Stimulated activated CD8-positive, alpha-beta memory T cell treated with anti-CD3 and anti-CD28 coated beads, Interleukin-12 subunit alpha, Interleukin-12 subunit beta, amount 100 ng/mL, for 4 hours (primary cell): ENCODE results near the gene IL31.
"Not testable (repeated sequence)": the region's sequence is repeated elsewhere in the genome, so short reads cannot be mapped to it uniquely, and the experiment has no call there.

ENCODE experiments used
- DNase-seq: peaks from one replicate; pipeline ENCODE4 v3.0.0-alpha.2; 2020; ENCODE audit warnings: low read depth

IL31 gene

GRCh38 chr12:122174155-122174845, at the start of gene IL31:
Gene IL31, minus strand, starts transcription at chr12:122174221. Its CDS starts 49 bp downstream, at chr12:122174172.
- DNase-seq, result no peak

GRCh38 chr12:122216445-122216844, 42.4 kb upstream of the IL31 start:
- no peak for DNase-seq

- DNase-seq, result no peak
Observed at GRCh38 chr12:122215771-122216170, 41.8 kb upstream of the IL31 start.

GRCh38 chr12:122208073-122208820, 34.2 kb upstream of the IL31 start:
- DNase-seq, result no peak

GRCh38 chr12:122207391-122207790, 33.4 kb upstream of the IL31 start:
- DNase-seq, result no peak

GRCh38 chr12:122206976-122207375, 33.0 kb upstream of the IL31 start:
- DNase-seq, result no peak

DNA sequence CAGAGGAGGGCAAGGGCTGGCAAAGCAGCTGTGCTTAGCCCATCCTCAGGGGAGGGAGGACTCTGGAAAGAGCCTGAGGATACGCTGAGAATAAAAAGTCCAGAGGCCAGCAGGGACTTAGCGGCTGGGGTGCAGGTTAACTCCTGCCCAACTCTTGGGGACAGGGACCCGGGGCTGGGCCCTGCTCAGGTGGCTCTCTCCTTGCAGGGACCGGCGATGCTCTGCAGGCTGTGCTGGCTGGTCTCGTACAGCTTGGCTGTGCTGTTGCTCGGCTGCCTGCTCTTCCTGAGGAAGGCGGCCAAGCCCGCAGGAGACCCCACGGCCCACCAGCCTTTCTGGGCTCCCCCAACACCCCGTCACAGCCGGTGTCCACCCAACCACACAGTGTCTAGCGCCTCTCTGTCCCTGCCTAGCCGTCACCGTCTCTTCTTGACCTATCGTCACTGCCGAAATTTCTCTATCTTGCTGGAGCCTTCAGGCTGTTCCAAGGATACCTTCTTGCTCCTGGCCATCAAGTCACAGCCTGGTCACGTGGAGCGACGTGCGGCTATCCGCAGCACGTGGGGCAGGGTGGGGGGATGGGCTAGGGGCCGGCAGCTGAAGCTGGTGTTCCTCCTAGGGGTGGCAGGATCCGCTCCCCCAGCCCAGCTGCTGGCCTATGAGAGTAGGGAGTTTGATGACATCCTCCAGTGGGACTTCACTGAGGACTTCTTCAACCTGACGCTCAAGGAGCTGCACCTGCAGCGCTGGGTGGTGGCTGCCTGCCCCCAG, 32.3 kb upstream of the IL31 start:
- no peak for DNase-seq

GRCh38 chr12:122205053-122205925, 31.3 kb upstream of the IL31 start:
- DNase-seq, result no peak

DNA sequence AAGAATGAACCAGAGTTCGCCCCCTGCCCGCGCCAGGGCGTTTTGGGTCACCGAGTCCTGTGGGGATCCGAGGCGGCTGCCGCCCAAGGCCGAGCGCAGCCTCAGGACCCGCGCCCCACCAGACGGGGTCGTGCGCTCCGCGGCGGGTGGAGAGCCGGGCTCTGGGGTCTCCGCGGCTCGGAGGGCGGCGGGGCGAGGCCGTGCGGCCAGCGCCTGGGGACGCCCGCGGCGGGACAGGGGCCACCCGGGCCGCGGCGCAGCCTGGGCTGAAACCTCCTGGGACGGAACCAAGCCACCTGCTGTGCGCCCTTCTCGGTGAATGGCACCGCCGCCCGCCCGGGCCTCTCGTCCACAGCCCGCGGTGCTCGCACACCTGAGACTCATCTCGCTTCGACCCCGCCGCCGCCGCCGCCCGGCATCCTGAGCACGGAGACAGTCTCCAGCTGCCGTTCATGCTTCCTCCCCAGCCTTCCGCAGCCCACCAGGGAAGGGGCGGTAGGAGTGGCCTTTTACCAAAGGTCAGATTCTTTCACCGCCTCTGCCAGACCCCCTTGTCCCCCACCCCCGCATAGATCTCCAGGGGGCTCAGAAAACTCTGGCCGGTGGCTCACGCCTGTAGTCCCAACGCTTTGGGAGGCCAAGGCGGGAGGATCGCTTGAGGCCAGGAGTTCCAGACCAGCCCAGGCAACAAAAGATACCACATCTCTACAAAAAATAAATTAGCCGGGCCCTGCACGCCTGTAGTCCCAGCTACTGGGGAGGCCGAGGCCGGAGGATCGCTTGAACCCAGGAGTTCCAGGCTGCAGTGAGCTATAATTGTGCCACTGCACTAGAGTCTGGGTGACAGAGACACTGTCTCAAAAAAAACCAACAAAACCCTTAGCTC, 30.4 kb upstream of the IL31 start:
- DNase-seq, result no peak

GRCh38 chr12:122203301-122204166, 29.5 kb upstream of the IL31 start, which contains the start of gene B3GNT4:
Gene B3GNT4, plus strand, starts transcription at chr12:122203709. Its CDS starts 910 bp downstream, at chr12:122204619.
- DNase-seq, result peak; percentile 59

- not testable (repeated sequence) for DNase-seq
Observed at GRCh38 chr12:122202811-122203210, 28.8 kb upstream of the IL31 start.

- no peak for DNase-seq
Observed at GRCh38 chr12:122202017-122202416, 28.0 kb upstream of the IL31 start.

- no peak for DNase-seq
Observed at GRCh38 chr12:122201381-122201780, 27.4 kb upstream of the IL31 start.

DNA sequence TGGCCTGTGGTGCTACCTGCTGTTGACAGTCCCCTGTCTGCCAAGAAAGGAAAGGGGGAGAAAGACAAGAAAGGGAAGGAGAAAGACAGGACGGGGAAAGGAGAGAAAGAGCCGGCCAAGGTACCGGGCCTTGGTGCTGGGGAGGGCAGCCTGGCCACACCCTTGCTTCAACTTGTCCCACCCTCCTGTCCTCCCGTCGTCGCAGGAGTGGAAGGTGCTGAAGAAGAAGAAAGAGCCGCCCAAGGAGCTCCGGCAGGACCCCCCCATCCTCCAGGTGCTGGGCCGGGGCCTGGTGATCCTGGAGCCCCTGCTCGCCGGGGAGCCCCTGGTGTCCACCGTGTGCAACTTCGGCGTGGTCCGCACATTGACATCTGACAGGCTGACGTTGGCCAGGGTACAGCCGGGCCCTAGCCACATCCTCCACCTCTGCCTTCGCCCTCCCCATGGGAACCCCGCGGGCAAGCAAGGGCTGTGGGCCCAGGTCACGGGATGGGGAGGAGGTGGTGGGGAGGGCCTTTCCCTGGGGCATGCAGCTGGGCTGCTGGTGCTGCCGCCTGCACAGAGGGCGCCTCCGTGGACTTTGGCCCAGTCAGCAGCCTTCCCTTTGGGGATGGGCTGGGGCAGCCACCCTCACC, 26.6 kb upstream of the IL31 start:
- no peak for DNase-seq

DNA sequence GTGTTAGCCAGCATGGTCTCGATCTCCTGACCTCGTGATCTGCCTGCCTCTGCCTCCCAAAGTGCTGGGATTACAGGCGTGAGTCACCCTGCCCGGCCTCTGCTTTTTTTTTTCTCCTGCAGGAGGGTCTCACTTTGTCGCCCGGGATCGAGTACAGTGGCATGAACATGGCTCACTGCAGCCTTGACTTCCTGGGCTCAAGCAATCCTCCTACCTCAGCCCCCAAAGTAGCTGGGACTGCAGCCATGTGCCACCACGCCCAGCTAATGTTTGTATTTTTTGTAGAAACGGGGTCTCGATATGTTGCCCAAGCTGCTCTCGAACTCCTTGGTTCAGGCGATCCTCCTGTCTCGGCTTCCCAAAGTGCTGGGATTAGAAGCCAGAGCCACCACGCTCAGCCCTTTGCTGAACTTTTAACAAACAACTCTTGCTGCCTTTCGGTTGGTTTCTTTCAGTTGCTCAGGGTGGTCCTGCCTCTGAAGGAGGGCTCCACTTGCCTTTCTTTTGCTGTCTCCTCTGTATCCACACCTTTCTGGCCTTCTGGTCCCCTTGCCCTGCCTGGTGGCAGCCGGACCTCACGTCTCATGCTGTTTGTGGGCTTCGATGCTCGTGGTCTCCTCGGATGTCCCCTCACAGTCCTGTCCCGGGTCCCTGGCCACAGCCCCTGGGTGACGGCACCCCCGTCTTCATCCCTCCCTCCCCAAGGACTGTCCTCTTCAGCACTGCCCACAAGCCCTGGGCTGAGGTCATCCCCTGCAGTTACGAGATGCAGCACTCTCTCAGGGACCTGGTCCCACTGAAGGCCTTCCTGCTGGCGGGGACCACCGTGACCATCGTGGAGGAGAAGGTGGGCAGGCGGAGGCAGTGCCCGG, 25.7 kb upstream of the IL31 start:
- no peak for DNase-seq

- DNase-seq, result no peak
Observed at GRCh38 chr12:122197612-122197966, 23.6 kb upstream of the IL31 start.

GRCh38 chr12:122195405-122195804, 21.4 kb upstream of the IL31 start:
- DNase-seq, result no peak

DNA sequence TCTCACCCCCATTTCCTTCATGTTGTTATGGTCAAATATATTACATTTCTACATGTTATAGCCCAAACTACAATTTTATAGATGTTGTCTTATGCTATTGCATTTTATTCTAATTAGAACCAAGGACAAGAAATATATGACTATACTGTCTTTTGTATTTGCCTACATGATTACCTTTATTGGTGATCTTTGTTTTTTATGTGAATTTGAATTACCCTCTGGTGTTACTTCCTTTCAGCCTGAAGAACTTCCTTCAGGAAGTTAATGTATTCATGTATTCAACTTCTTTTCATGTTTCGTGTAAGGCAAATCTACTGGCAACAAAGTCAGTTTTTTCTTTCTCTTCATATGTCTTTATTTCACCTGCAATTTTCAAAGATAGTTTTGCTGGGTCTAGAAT, 20.8 kb upstream of the IL31 start:
- DNase-seq, result no peak
